Upper lobe of right lung (tissue), 1 donor: ENCODE results near the gene TMPRSS9. TPM values are rescaled to one million over a fixed set of nuclear protein-coding genes. Genes with fewer than 3 reads are reported as not detected.

ENCODE experiments used
- ATAC-seq: fragments of 200-7000 bp; cut with Tn5 transposase; one replicate; pipeline ENCODE4 v1.9.1; 2020; ENCODE audit warnings: mild to moderate bottlenecking, moderate library complexity
- DNase-seq: peaks from one replicate; pipeline ENCODE4 v3.0.0-alpha.2; 2020
- H3K27ac ChIP-seq: fragments of 200-600 bp; one replicate; pipeline ENCODE4 v1.8.0; 2022
- H3K27me3 ChIP-seq: fragments of 200-600 bp; one replicate; pipeline ENCODE4 v1.8.0; 2022; ENCODE audit warnings: mild to moderate bottlenecking
- H3K36me3 ChIP-seq: fragments of 200-600 bp; one replicate; pipeline ENCODE4 v1.8.0; 2022
- H3K4me1 ChIP-seq: fragments of 200-600 bp; one replicate; pipeline ENCODE4 v1.8.0; 2022
- H3K4me3 ChIP-seq: fragments of 200-600 bp; one replicate; pipeline ENCODE4 v1.8.0; 2022; ENCODE audit warnings: mild to moderate bottlenecking
- H3K9me3 ChIP-seq: fragments of 200-600 bp; one replicate; pipeline ENCODE4 v1.8.0; 2022
- intact Hi-C: fragments of 100-400 bp; cut with DNase I; formaldehyde crosslinking; loops from one replicate; pipeline ENCODE4 v1.11.0; 2022
- total RNA-seq: library from RNA; stranded (reverse); fragmentation: NEBNext Ultra II Directional; extraction: Animal tissue kit (Norgen Biotek cat#: 25700); gene quantifications from one replicate; pipeline ENCODE4 v1.2.1, GENCODE V29; 2021
- TF ChIP-seq, protein P1 (sequence below): fragments of 200-600 bp; IDR thresholded peaks from one replicate; pipeline ENCODE4 v1.8.0; 2022; ENCODE audit warnings: antibody characterized with exemption
- donor health status: DM: no; HTN: yes; CAD: no; lungs with severe emphysema.

Gene TMPRSS9
- total RNA-seq, 1 donor from 2014 or later = not detected

DNA sequence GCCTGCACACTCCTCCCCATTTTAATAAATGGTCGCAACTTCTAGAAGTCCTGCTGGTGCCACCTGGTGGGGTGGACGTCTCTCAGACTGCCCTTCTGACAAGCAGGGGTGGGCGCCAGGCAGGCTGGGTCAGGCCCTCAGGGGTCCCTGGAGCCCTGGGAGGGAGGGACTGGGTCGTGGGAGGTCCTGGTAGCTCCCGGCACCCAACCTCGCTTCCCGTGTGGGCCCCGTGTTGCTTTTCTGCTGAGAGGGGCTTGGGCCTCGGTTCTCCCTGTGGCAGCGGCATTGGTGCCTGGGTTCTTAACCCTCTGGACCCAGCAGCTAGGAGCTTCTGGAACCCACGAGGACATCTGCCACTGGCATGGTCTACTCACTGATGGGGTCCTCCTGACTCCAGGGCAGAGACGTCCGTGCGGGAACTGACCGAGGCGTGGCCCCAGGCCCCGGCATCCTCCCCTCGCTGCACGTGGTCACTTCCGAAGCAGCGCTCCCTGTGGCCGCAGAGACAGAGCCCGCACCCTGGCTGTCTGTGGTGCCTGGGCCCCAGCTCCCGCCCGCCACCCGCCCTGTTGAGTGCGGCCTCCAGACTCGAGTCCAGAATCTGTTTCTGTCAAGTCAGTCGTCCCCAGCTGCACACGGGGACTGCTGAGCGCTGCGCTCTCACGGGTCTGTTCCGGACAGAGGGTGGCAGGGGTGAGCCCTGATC is 6.0 kb upstream of the TMPRSS9 start:
- ATAC-seq (no peak), DNase-seq (no peak)
- intact Hi-C loops = no loop called here
- Histone ChIP-seq H3K27me3 (no peaks in the 10 kb centered on the region), H3K4me1 (no peaks in the 10 kb centered on the region), H3K9me3 (no peaks in the 10 kb centered on the region), H3K36me3 (peaks cover 11% of the 10 kb centered on the region), H3K27ac (no peak overlapping the region), H3K4me3 (no peak overlapping the region)
- TF ChIP-seq, protein P1, sequence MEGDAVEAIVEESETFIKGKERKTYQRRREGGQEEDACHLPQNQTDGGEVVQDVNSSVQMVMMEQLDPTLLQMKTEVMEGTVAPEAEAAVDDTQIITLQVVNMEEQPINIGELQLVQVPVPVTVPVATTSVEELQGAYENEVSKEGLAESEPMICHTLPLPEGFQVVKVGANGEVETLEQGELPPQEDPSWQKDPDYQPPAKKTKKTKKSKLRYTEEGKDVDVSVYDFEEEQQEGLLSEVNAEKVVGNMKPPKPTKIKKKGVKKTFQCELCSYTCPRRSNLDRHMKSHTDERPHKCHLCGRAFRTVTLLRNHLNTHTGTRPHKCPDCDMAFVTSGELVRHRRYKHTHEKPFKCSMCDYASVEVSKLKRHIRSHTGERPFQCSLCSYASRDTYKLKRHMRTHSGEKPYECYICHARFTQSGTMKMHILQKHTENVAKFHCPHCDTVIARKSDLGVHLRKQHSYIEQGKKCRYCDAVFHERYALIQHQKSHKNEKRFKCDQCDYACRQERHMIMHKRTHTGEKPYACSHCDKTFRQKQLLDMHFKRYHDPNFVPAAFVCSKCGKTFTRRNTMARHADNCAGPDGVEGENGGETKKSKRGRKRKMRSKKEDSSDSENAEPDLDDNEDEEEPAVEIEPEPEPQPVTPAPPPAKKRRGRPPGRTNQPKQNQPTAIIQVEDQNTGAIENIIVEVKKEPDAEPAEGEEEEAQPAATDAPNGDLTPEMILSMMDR = no peak

DNA sequence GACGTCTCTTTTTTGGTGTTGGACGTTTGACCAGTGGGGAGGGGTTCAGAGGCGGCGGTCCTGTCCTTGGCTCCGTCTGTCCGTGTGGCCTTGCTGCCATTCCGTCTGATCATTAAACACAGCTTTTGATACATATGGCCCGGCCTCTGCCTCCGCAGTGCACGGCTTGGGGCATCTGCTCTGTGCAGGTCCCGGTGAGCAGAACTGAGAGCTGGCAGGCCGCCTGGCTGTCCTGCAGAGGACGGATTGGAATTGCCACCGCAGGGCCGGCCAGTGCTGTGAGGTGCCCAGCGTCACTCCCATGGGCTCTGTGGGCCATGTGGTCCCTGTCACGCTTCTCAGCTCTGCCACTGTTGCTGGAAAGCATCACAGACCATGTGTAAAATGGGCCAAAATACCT is 5.4 kb upstream of the TMPRSS9 start:
- Histone ChIP-seq H3K27ac (no peak overlapping the region), H3K27me3 (no peaks in the 10 kb centered on the region), H3K4me1 (no peaks in the 10 kb centered on the region), H3K36me3 (peaks cover 11% of the 10 kb centered on the region), H3K9me3 (no peaks in the 10 kb centered on the region), H3K4me3 (no peak overlapping the region)
- intact Hi-C loops = no loop called here
- TF ChIP-seq, protein P1 = no peak
- ATAC-seq (no peak), DNase-seq (no peak)

DNA sequence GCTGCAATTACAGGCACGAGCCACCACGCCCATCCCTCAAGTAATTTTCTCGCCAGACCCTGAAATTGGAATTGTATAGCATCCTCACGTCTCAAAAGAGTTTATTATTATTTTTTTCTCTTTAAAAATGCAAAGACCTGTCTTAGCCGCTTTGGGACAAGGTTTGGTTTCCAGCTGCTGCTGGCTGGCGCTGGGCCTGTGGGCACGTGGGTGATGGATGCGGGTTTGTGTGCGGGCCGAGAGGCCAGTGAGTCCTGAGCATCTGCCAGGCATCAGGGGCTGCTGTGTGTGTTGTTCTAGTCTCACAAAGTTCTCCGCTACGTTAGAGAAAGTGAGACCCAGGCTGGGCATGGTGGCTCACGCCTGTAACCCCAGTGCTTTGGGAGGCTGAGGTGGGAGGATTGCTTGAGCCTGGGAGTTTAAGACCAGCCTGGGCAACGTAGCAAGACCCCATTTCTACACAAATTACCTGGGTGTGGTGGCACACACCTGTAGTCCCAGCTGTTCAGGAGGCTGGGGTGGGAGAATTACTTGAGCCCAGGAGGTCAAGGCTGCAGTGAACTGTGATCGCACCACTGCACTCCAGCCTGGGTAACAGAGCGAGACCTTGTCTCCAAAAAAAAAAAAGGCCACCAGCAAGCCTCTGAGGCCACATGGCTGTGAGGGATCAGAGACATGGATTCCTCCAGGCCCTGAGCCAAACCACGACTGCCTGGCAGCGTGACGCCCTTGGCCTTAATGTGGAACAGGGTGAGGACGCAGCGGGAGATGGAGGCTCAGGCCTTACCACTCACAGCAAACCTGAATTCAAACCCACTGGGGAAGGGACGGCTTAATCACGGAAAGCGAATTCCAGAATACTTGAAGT is 4.7 kb upstream of the TMPRSS9 start:
- peaks cover 3% of the 10 kb centered on the region for H3K27me3 ChIP-seq
- H3K4me1 ChIP-seq = no peaks in the 10 kb centered on the region
- intact Hi-C loops = no loop called here
- no peak for DNase-seq
- peaks cover 11% of the 10 kb centered on the region for H3K36me3 ChIP-seq
- H3K27ac ChIP-seq = no peak overlapping the region
- H3K9me3 ChIP-seq = no peaks in the 10 kb centered on the region
- ATAC-seq = no peak
- TF ChIP-seq, protein P1 = no peak
- H3K4me3 ChIP-seq = no peak overlapping the region

DNA sequence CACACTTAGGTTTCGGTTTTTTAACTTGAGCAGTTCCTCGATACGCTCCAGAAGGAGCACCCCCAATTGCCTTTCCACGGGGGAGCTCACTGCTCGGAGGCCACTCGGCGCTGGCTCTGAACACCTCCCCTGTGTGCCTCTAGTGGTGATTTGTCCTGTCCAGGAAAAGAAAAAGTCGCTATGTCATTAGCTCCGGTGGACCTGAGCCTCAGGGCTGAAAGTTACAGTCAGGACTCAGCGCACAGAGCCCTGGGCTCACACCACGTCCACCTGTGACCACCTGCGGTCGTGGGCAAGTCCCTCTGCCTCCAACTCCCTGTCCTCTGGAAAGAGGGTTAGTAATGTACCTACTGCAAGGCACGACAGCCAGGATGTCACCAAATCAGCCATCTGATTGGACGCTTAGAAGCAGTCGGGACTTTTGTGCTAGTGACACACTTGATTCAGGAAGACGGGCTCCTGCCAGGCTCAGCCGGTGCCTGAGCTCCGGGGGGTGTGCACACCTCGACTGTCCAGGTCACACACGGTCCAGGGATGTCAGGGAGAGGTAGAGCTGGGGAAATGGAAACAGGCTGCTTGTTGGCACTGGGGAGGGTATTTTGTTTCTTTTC is 3.9 kb upstream of the TMPRSS9 start:
- H3K27ac ChIP-seq = no peak overlapping the region
- H3K36me3 ChIP-seq = peaks cover 6% of the 10 kb centered on the region
- no peaks in the 10 kb centered on the region for H3K9me3 ChIP-seq
- no peak overlapping the region for H3K4me3 ChIP-seq
- no peaks in the 10 kb centered on the region for H3K4me1 ChIP-seq
- peaks cover 6% of the 10 kb centered on the region for H3K27me3 ChIP-seq
- ATAC-seq (no peak), DNase-seq (no peak)
- TF ChIP-seq, protein P1 = no peak
- intact Hi-C loops = no loop called here

DNA sequence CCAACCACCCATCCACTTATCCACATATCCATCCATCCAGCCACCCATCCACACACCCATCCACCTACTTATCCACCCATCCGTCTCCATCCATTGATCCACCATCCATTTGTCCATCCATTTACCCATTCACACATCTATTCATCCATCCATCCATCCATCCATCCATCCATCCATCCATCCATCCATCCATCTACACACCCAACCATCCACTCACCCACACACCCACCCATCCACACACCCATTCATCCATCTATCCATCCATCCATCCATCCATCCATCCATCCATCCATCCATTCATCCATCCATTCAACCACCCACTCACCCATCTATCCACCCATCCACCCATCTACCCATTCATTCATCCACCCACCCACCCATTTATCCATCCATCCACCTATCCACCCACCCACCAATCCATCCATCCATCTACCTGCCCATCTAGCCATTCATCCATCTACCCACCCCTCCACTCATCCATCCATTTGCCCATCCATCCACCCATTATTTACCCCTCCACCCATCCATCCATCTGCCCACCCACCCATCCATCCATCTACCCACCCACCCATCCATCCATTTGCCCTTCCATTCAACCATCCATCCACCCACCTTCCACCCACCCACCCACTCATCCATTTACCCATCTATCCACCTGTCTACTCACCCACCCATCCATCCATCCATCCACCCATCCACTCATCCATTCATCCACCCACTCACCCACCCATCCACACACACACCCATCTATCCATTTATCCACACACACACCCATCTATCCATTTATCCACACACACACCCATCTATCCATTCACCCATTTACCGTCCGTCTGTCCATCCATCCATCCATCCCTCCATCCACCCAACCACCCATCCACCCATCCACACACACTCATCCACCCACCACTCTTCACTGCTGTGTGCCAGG is 2.5 kb upstream of the TMPRSS9 start:
- Histone ChIP-seq H3K27ac (no peak overlapping the region), H3K4me3 (no peak overlapping the region), H3K36me3 (peaks cover 6% of the 10 kb centered on the region), H3K9me3 (no peaks in the 10 kb centered on the region), H3K4me1 (no peaks in the 10 kb centered on the region), H3K27me3 (peaks cover 20% of the 10 kb centered on the region)
- TF ChIP-seq, protein P1 = no peak
- no peak for DNase-seq
- no peak for ATAC-seq
- intact Hi-C loops = no loop called here
